Stimulated activated naive CD8-positive, alpha-beta T cell treated with anti-CD3 and anti-CD28 coated beads, Interleukin-15, Interleukin-2, amounts not matched to agents 100 ng/mL and 50 ng/mL, for 24 hours (primary cell): ENCODE results near the gene SPATA33.
"Not testable (repeated sequence)": the region's sequence is repeated elsewhere in the genome, so short reads cannot be mapped to it uniquely, and the experiment has no call there.

ENCODE experiments used
- H3K27ac Mint-ChIP-seq: one replicate; pipeline ENCODE4 v1.8.0; 2021; ENCODE audit warnings: mild to moderate bottlenecking, mixed read lengths
- H3K27me3 Mint-ChIP-seq: one replicate; pipeline ENCODE4 v1.8.0; 2021; ENCODE audit warnings: mixed read lengths
- H3K36me3 Mint-ChIP-seq: one replicate; pipeline ENCODE4 v1.8.0; 2021; ENCODE audit warnings: low read depth, mixed read lengths
- H3K4me1 Mint-ChIP-seq: one replicate; pipeline ENCODE4 v1.8.0; 2021; ENCODE audit warnings: low read depth, mixed read lengths
- H3K4me3 Mint-ChIP-seq: one replicate; pipeline ENCODE4 v1.8.0; 2021; ENCODE audit warnings: mild to moderate bottlenecking, mixed read lengths
- H3K9me3 Mint-ChIP-seq: one replicate; pipeline ENCODE4 v1.8.0; 2021; ENCODE audit warnings: mixed read lengths

The SPATA33 gene

GRCh38 chr16:89643769-89644300 lies 13.8 kb upstream of the SPATA33 start:
- Mint-ChIP-seq H3K27me3 (no peaks in the 10 kb centered on the region), H3K4me1 (peaks cover 11% of the 10 kb centered on the region), H3K9me3 (no peaks in the 10 kb centered on the region), H3K36me3 (peaks cover 22% of the 10 kb centered on the region), H3K27ac (no peak overlapping the region), H3K4me3 (no peak overlapping the region)

DNA sequence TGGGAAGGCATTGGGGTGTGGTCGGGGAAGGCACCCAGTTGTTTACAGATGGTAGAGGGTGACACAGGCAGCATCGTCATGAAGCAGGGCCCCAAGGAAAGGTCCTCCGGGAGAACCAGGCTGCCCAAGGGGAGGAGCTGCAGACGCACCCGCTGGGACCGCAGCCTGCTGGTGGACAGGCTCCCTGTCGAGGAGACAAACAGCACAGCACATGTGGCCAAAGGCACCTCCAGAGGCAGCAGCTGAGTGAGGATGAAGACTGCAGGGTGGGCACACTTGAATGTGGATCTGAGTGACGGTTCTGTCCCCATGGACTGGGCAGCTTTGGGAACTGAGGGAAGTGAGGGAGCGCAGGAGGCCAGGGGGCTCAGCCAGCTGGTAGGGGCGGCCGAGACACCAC lies 12.5 kb upstream of the SPATA33 start:
- no peaks in the 10 kb centered on the region for H3K27me3 Mint-ChIP-seq
- peaks cover 11% of the 10 kb centered on the region for H3K4me1 Mint-ChIP-seq
- H3K4me3 Mint-ChIP-seq = no peak overlapping the region
- no peaks in the 10 kb centered on the region for H3K9me3 Mint-ChIP-seq
- no peak overlapping the region for H3K27ac Mint-ChIP-seq
- H3K36me3 Mint-ChIP-seq = peaks cover 25% of the 10 kb centered on the region

GRCh38 chr16:89646270-89646669 lies 11.4 kb upstream of the SPATA33 start:
- Mint-ChIP-seq H3K27ac (no peak overlapping the region), H3K4me1 (peaks cover 4% of the 10 kb centered on the region), H3K36me3 (peaks cover 31% of the 10 kb centered on the region), H3K4me3 (no peak overlapping the region), H3K27me3 (no peaks in the 10 kb centered on the region), H3K9me3 (no peaks in the 10 kb centered on the region)

- Mint-ChIP-seq H3K4me3 (no peak overlapping the region), H3K36me3 (peaks cover 31% of the 10 kb centered on the region), H3K9me3 (no peaks in the 10 kb centered on the region), H3K4me1 (no peaks in the 10 kb centered on the region), H3K27ac (no peak overlapping the region), H3K27me3 (no peaks in the 10 kb centered on the region)
Observed at GRCh38 chr16:89646906-89647305, 10.7 kb upstream of the SPATA33 start.

DNA sequence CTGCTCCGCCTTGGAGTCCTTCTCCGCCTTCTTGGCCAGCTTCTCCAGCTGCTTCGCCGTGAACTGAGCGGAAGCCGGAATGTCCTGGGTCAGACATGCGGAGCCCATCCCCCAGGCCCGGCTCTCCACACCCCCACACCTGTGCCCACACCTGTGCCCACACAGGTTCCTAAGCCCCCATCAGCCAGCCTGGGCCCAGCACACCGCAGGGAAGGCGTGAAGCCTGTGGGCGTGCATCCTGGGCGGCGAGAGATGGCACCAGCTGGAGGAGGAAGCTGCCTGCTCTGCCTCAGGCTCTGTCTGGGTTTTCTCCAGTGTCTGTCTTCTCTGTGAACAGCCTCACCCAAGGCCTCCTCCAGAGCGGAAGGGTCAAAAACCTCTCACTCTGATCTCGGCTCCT lies 6.1 kb upstream of the SPATA33 start:
- Mint-ChIP-seq H3K4me3 (no peak overlapping the region), H3K27ac (no peak overlapping the region), H3K9me3 (no peaks in the 10 kb centered on the region), H3K36me3 (peaks cover 24% of the 10 kb centered on the region), H3K4me1 (peaks cover 26% of the 10 kb centered on the region), H3K27me3 (no peaks in the 10 kb centered on the region)

DNA sequence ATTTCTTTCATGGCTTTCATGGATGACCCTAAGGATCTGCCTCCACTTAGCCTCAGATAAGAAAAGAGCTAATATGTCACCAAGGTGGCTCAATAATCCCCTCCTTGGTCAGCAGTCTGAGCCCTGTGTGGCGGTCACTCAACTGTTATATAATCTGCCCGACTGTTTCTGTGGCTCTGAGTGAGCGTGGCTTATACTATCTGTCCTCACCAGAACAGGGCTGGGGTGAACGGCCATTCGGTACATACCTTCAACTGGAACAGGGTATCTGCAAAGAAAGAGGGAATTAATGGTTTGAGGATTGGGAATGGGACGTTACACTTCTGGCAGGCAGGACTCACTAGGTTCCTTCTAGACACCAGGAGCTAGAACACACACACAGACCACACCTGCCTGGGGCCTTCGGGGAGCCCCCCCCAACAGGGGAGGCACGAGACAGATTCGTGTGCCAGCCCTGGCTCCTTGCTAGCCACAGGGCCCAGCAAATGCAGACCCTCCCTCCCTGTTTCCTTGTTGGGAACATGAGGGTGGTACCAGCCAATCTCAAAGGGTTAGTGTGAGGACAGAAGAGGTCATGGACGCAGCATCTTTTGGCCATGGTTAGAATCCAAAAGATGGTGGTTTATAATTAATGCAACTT lies 3.9 kb upstream of the SPATA33 start:
- Mint-ChIP-seq H3K36me3 (peaks cover 22% of the 10 kb centered on the region), H3K4me3 (peak overlapping the region; percentile 9), H3K27ac (no peak overlapping the region), H3K4me1 (peaks cover 33% of the 10 kb centered on the region), H3K27me3 (no peaks in the 10 kb centered on the region), H3K9me3 (no peaks in the 10 kb centered on the region)

GRCh38 chr16:89655062-89655643 lies 2.5 kb upstream of the SPATA33 start:
- Mint-ChIP-seq H3K4me3 (peak overlapping the region; percentile 90), H3K27ac (peak overlapping the region; percentile 45), H3K9me3 (no peaks in the 10 kb centered on the region), H3K4me1 (peaks cover 40% of the 10 kb centered on the region), H3K27me3 (no peaks in the 10 kb centered on the region), H3K36me3 (peaks cover 19% of the 10 kb centered on the region)

DNA sequence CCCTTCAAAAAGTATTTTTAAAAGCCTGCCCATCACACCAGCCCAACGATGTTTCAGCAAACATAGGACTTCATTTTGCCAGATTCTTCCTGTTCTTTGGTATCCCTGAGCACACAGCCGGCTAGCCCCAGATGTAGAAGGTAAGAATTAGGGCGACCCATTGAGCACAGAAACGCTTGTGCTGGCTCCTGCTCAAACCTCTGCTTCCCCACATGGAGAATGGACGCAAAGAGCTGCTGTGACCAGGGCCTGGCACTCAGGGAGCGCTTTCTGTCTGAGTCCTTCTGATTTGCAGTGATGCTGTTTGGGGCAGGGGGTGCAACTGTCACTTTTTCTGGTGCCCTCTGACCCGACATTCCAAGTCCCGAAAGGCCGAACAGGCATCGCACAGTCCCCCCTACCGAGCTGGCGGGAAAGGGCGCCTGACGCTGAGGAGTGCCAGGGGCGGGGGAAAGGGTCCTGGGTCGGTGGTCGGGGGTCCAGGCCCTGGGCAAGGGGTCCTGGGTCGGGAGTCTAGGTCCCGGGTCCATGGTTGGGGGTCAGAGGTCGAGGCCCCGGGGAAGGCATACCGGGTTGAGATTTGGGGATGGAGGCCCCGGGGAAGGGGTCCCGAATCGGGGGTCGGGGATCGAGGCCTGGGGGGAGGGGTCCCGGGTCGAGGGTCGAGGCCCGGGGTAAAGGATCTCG lies 1.1 kb upstream of the SPATA33 start:
- Mint-ChIP-seq H3K27me3 (no peaks in the 10 kb centered on the region), H3K27ac (peak overlapping the region; percentile 63), H3K9me3 (no peaks in the 10 kb centered on the region), H3K4me3 (peak overlapping the region; percentile 90), H3K36me3 (peaks cover 28% of the 10 kb centered on the region), H3K4me1 (peaks cover 41% of the 10 kb centered on the region)

DNA sequence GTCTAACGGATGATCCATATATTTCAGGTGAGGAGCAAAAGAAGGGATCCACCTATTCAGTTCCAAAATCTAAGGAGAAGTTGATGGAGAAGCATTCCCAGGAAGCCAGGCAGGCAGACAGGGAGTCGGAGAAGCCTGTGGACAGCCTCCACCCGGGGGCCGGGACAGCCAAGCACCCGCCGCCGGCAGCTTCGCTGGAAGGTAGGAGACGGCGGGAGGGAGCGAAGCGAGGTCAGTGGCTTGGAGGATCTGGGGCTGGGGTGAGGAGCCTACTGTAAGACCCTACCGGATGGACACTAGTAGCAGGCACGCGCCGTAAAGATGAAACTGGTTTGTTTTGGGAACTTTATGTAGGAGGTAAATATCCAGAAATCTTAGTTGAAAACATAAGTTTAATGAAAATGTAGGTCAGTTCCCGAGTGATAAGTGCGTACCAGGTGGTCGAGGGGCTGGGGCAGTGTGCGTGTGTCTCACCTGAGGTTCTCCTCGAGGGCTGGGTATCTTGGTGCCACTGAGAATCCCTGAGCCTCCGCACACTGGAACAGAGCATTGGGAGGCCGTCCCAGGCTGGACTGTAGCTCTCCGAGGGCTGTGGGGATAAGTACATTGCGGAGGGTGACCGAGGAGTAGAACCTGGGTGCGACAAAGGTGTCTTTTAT lies 714 bp downstream of the SPATA33 start:
- Mint-ChIP-seq H3K27ac (peak overlapping the region; percentile 87), H3K9me3 (no peaks in the 10 kb centered on the region), H3K4me3 (peak overlapping the region; percentile 90), H3K36me3 (peaks cover 33% of the 10 kb centered on the region), H3K4me1 (peaks cover 41% of the 10 kb centered on the region), H3K27me3 (no peaks in the 10 kb centered on the region)

GRCh38 chr16:89660146-89660545 lies 2.5 kb downstream of the SPATA33 start:
- no peak overlapping the region for H3K27ac Mint-ChIP-seq
- peaks cover 29% of the 10 kb centered on the region for H3K4me1 Mint-ChIP-seq
- no peaks in the 10 kb centered on the region for H3K9me3 Mint-ChIP-seq
- peak overlapping the region; percentile 10 for H3K4me3 Mint-ChIP-seq
- no peaks in the 10 kb centered on the region for H3K27me3 Mint-ChIP-seq
- H3K36me3 Mint-ChIP-seq = peaks cover 38% of the 10 kb centered on the region

DNA sequence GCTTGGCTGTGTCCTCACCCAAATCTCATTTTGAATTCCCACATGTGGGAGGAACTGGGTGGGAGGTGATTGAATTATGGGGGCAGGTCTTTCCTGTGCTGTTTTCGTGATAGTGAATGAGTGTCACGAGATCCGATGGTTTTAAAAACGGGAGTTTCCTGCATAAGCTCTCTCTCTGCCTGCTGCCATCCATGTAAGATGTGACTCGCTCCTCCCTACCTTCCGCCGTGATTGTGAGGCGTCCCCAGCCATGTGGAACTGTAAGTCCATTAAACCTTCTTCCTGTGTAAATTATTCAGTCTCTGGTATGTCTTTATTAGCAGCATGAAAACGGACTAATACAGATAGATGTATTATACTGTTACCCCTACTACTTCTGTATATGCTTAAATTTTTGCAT lies 3.6 kb downstream of the SPATA33 start:
- no peaks in the 10 kb centered on the region for H3K27me3 Mint-ChIP-seq
- no peak overlapping the region for H3K4me3 Mint-ChIP-seq
- H3K36me3 Mint-ChIP-seq = peaks cover 38% of the 10 kb centered on the region
- peaks cover 19% of the 10 kb centered on the region for H3K4me1 Mint-ChIP-seq
- H3K27ac Mint-ChIP-seq = no peak overlapping the region
- no peaks in the 10 kb centered on the region for H3K9me3 Mint-ChIP-seq

GRCh38 chr16:89664238-89664637 lies 6.6 kb downstream of the SPATA33 start:
- not testable (repeated sequence) for H3K27me3 Mint-ChIP-seq, H3K27ac Mint-ChIP-seq, H3K4me3 Mint-ChIP-seq

DNA sequence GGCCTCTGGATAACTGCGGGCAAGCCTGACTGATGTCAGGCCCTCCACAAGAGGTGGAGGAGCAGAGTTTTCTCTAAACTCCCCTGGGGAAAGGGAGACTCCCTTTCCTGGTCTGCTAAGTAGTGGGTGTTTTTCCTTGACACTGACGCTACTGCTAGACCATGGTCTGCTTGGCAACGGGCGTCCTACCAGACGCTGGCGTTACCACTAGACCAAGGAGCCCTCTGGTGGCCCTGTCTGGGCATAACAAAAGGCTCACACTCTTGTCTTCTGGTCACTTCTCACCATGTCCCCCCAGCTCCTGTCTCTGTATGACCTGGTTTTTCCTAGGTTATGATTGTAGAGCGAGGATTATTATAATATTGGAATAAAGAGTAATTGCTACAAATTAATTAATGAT lies 9.4 kb downstream of the SPATA33 start:
- H3K4me3 Mint-ChIP-seq, H3K27me3 Mint-ChIP-seq, H3K27ac Mint-ChIP-seq, H3K4me1 Mint-ChIP-seq, H3K9me3 Mint-ChIP-seq: not testable (repeated sequence)
- peaks cover 12% of the 10 kb centered on the region for H3K36me3 Mint-ChIP-seq

More at GRCh38 chr16:89664238-89664637, 6.6 kb downstream of the SPATA33 start:
- H3K9me3 Mint-ChIP-seq = not testable (repeated sequence)
- peaks cover 16% of the 10 kb centered on the region for H3K4me1 Mint-ChIP-seq
- peaks cover 31% of the 10 kb centered on the region for H3K36me3 Mint-ChIP-seq

DNA sequence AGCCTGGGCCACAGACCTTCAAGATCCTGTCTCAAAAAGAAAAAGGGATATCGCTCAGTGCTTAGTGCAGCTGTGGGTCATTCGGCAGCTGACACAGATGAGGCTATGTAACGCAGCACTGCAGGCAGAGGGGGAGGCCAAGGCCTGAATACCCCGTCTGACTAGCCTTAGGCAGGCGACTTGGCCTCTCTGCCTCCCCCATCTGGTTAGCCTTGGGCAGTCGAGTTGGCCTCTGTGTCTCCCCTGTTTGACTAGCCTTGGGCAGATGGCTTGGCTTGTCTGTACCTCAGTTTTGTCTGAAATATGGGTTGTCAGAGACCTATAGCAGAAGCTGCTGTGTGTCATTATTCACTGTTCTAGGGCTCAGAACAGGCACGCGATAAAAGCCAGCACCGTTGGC lies 10.0 kb downstream of the SPATA33 start:
- H3K27ac Mint-ChIP-seq = no peak overlapping the region
- no peak overlapping the region for H3K4me3 Mint-ChIP-seq
- no peaks in the 10 kb centered on the region for H3K27me3 Mint-ChIP-seq
- H3K36me3 Mint-ChIP-seq = peaks cover 12% of the 10 kb centered on the region
- H3K4me1 Mint-ChIP-seq = peaks cover 9% of the 10 kb centered on the region
- no peaks in the 10 kb centered on the region for H3K9me3 Mint-ChIP-seq

DNA sequence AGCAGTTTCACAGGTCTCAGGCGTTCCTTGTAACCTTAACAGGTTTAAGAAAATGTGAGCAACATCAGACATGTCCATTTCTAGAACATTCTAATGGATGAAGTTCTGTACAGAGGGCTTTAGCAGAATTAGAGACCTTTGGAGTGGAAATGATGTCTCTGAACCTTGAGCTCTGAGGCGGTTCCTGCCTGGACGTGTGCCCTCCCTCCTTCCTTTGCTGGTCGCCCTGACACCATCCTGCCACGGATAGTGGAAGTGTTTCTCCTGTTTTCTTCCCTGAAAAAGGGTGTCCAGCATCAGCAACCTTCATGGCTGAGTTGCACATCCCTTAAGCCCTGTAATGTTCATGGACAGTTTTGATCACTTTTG lies 11.1 kb downstream of the SPATA33 start:
- H3K9me3 Mint-ChIP-seq = no peaks in the 10 kb centered on the region
- peaks cover 9% of the 10 kb centered on the region for H3K4me1 Mint-ChIP-seq
- H3K36me3 Mint-ChIP-seq = peaks cover 5% of the 10 kb centered on the region
- H3K27me3 Mint-ChIP-seq = no peaks in the 10 kb centered on the region
- no peak overlapping the region for H3K27ac Mint-ChIP-seq
- H3K4me3 Mint-ChIP-seq = no peak overlapping the region
